Ovary (tissue), 3 donors: ENCODE measurements around the gene P3H4.

Experiments used
- CTCF ChIP-seq, 3 donors: fragments of 450-650 bp in 2 of 3; fragments of 200-600 bp in 1 of 3; IDR thresholded peaks; one replicate each; pipeline versions ENCODE4 v1.5.1 to v1.8.0; 2016 to 2022; ENCODE audit warnings: antibody characterized with exemption in 3 of 3, mild to moderate bottlenecking in 1 of 3
- EP300 ChIP-seq: sonication (generic); formaldehyde crosslinking; IDR thresholded peaks from one replicate; pipeline ENCODE4 v1.6.1; 2017; ENCODE audit warnings: antibody characterized with exemption
- donor health status: DM: no; HTN: no; CAD: no.

GRCh38 chr17:41777574-41778188, 34.1 kb downstream of the P3H4 start:
- TF ChIP-seq CTCF (IDR thresholded peaks at IDR 0.05) (peak in 2 of 3 donors; percentile 35 to 52), EP300 (no peak)
